GM12878 (cell line): ENCODE measurements around the gene CALN1. TPM values are rescaled to one million over a fixed set of nuclear protein-coding genes. Genes with fewer than 3 reads are reported as not detected.

ENCODE experiments used
- ATAC-seq: fragments of 200-7000 bp; cut with Tn5 transposase; 3 replicates; pipeline ENCODE4 v1.9.1; 2020; ENCODE audit warnings: mild to moderate bottlenecking, moderate library complexity
- BruUV-seq: library from RNA; stranded (reverse); fragments of 400-500 nt; replicated peaks from 2 replicates; lab custom pipeline; 2021; lab: Mats Ljungman, UMichigan
- CTCF ChIA-PET: fragments of 300-600 bp; sonication (Branson Sonifier 250); formaldehyde crosslinking; extraction: SDS; loops from one replicate; lab custom pipeline; 2021; ENCODE audit warnings: inconsistent platforms; lab: Yijun Ruan, JAX
- POLR2A ChIA-PET: fragments of 350-600 bp; formaldehyde crosslinking; extraction: SDS; loops from one replicate; lab custom pipeline; 2021; ENCODE audit warnings: inconsistent platforms; lab: Charles Lee
- RAD21 ChIA-PET: fragments of 300-600 bp; sonication (Branson Sonifier 250); formaldehyde crosslinking; loops from one replicate; lab custom pipeline; 2023; ENCODE audit warnings: antibody characterized with exemption; ENCODE audit not compliant: unreplicated experiment; lab: Charles Lee
- SMC1A ChIA-PET: fragments of 300-600 bp; sonication (Branson Sonifier 250); formaldehyde crosslinking; loops from one replicate; lab custom pipeline; 2023; ENCODE audit not compliant: unreplicated experiment, uncharacterized antibody; lab: Charles Lee
- DNase-seq: peaks from one replicate; pipeline ENCODE4 v3.0.0-alpha.2; 2011; ENCODE audit warnings: low read depth, low spot score
- FAIRE-seq: peaks from 3 replicates; lab custom pipeline; 2011; peaks lifted over from hg19 to GRCh38; lab: Jason Lieb, UNC
- H2AFZ ChIP-seq: 2 replicates; pipeline ENCODE4 v1.6.0; 2011; ENCODE audit warnings: low read depth, low read length, control low read depth; ENCODE audit not compliant: control insufficient read depth
- H3K27ac ChIP-seq: 2 replicates; pipeline ENCODE4 v1.5.1; 2011; ENCODE audit warnings: control low read depth; ENCODE audit not compliant: control insufficient read depth, insufficient read depth
- H3K27me3 ChIP-seq, 2 experiments: replicated peaks in 1 of 2; 2 replicates each; pipeline versions ENCODE4 v1.6.0 to v1.6.1; 2011; ENCODE audit warnings: low read length in 1 of 2; ENCODE audit not compliant: control insufficient read depth in 2 of 2, insufficient read depth in 2 of 2
- H3K36me3 ChIP-seq, 2 experiments: 2 replicates each; pipeline ENCODE4 v1.5.1; 2011; ENCODE audit warnings: low read length in 1 of 2; ENCODE audit not compliant: control insufficient read depth in 2 of 2, insufficient read depth in 2 of 2
- H3K4me1 ChIP-seq: 2 replicates; pipeline ENCODE4 v1.6.1; 2011; ENCODE audit warnings: mild to moderate bottlenecking, low read length, moderate library complexity, mixed read lengths; ENCODE audit not compliant: control insufficient read depth, insufficient read depth
- H3K4me2 ChIP-seq: 2 replicates; pipeline ENCODE4 v1.6.0; 2011; ENCODE audit warnings: control low read depth; ENCODE audit not compliant: control insufficient read depth, insufficient read depth
- H3K4me3 ChIP-seq: fragments of 200-600 bp; sonication (generic); 2 replicates; pipeline ENCODE4 v1.5.1; 2016
- H3K79me2 ChIP-seq: 2 replicates; pipeline ENCODE4 v1.6.0; 2011; ENCODE audit warnings: low read length; ENCODE audit not compliant: control insufficient read depth, insufficient read depth
- H3K9ac ChIP-seq: 2 replicates; pipeline ENCODE4 v1.8.0; 2011; ENCODE audit warnings: low read length, control low read depth, mixed read lengths; ENCODE audit not compliant: control insufficient read depth, insufficient read depth
- H3K9me3 ChIP-seq: replicated peaks from 3 replicates; pipeline ENCODE4 v1.5.1; 2011; ENCODE audit warnings: mild to moderate bottlenecking, low read length; ENCODE audit not compliant: control insufficient read depth, insufficient read depth
- H4K20me1 ChIP-seq: 2 replicates; pipeline ENCODE4 v1.6.0; 2011; ENCODE audit not compliant: control insufficient read depth, insufficient read depth
- CREB1 ChIP-seq: IDR thresholded peaks from 2 replicates; pipeline ENCODE4 v1.6.1; 2012; ENCODE audit warnings: low read depth, mild to moderate bottlenecking, inconsistent platforms
- CREM ChIP-seq: IDR thresholded peaks from 2 replicates; pipeline ENCODE4 v1.6.1; 2014; ENCODE audit warnings: antibody characterized with exemption, low read depth
- EP300 ChIP-seq, 2 experiments: fragments of 150-350 bp in 1 of 2; IDR thresholded peaks; 2 replicates each; pipeline ENCODE4 v1.6.1; 2011 to 2012; ENCODE audit warnings: low read depth in 2 of 2, low read length in 2 of 2, borderline replicate concordance in 1 of 2, improper control_type of control experiment in 1 of 2, inconsistent platforms in 1 of 2; ENCODE audit not compliant: control insufficient read depth in 1 of 2
- FOXK2 ChIP-seq: fragments of 450-650 bp; IDR thresholded peaks from 2 replicates; pipeline ENCODE4 v1.6.1; 2017; ENCODE audit warnings: mild to moderate bottlenecking, moderate library complexity
- GABPA ChIP-seq: IDR thresholded peaks from 2 replicates; pipeline ENCODE4 v1.6.1; 2014; ENCODE audit warnings: antibody characterized with exemption, low read depth, mild to moderate bottlenecking, inconsistent platforms
- HDAC2 ChIP-seq: fragments of 200-600 bp; sonication (generic); IDR thresholded peaks from 2 replicates; pipeline ENCODE4 v1.6.1; 2017
- IKZF1 ChIP-seq: fragments of 450-650 bp; conservative IDR thresholded peaks from 2 replicates; pipeline ENCODE4 v1.6.1; 2017; ENCODE audit warnings: antibody characterized with exemption, mild to moderate bottlenecking
- KDM1A ChIP-seq: fragments of 200-600 bp; sonication (generic); IDR thresholded peaks from 2 replicates; pipeline ENCODE4 v1.6.1; 2016; ENCODE audit warnings: borderline replicate concordance
- MEF2B ChIP-seq: fragments of 450-650 bp; IDR thresholded peaks from 2 replicates; pipeline ENCODE4 v1.6.1; 2018; ENCODE audit warnings: mild to moderate bottlenecking, moderate library complexity; ENCODE audit not compliant: partially characterized antibody, poor library complexity, severe bottlenecking
- MTA2 ChIP-seq: fragments of 450-650 bp; IDR thresholded peaks from 2 replicates; pipeline ENCODE4 v1.6.1; 2016; ENCODE audit warnings: low read depth, mild to moderate bottlenecking, moderate library complexity
- PAX8 ChIP-seq: fragments of 450-650 bp; IDR thresholded peaks from 2 replicates; pipeline ENCODE4 v1.6.1; 2017; ENCODE audit warnings: mild to moderate bottlenecking, moderate library complexity
- RAD51 ChIP-seq: fragments of 450-650 bp; IDR thresholded peaks from 2 replicates; pipeline ENCODE4 v1.6.1; 2016; ENCODE audit warnings: moderate library complexity, mild to moderate bottlenecking, inconsistent platforms
- RCOR1 ChIP-seq: conservative IDR thresholded peaks from 2 replicates; pipeline ENCODE4 v1.6.1; 2012; ENCODE audit warnings: low read depth, low read length, improper control_type of control experiment
- RELA ChIP-seq: fragments of 450-650 bp; IDR thresholded peaks from 2 replicates; pipeline ENCODE4 v1.8.0; 2014; ENCODE audit warnings: borderline replicate concordance; ENCODE audit not compliant: partially characterized antibody
- RFX5 ChIP-seq: IDR thresholded peaks from 2 replicates; pipeline ENCODE4 v1.6.1; 2011; ENCODE audit warnings: low read depth, low read length, improper control_type of control experiment
- TAF1 ChIP-seq: IDR thresholded peaks from 2 replicates; pipeline ENCODE4 v1.6.1; 2011; ENCODE audit warnings: mild to moderate bottlenecking, low read depth, low read length, borderline replicate concordance
- WGBS: methylation state at CpG from one replicate; pipeline ENCODE4 v1.1.6; 2016; ENCODE audit warnings: low lambda C conversion rate; ENCODE audit not compliant: insufficient replicate concordance, insufficient coverage; ENCODE audit errors: missing lambda C conversion rate; 5-methylcytosine and 5-hydroxymethylcytosine counted together
- in situ Hi-C: fragments of 300-500 bp; cut with MboI; formaldehyde crosslinking; loops from 9 replicates; pipeline ENCODE4 v1.14.3; 2018; ENCODE audit warnings: mixed read lengths
- intact Hi-C: fragments of 100-400 bp; cut with micrococcal nuclease; formaldehyde crosslinking; loops from one replicate; pipeline ENCODE4 v1.14.2; 2022; ENCODE audit not compliant: unreplicated experiment
- polyA plus RNA-seq, 11 experiments: library from polyadenylated mRNA; depleted of rRNA in 4 of 11; unstranded in 6 of 11; stranded (reverse) in 5 of 11; fragments of >200 nt; fragmentation: Nextera tagmentation in 4 of 11; fragmentation: Illumina TruSeq in 1 of 11; extraction: Ambion mirVana in 4 of 11; extraction: Trizol in 1 of 11; gene quantifications; 1 replicate in 1 of 11; 2 replicates in 10 of 11; pipeline versions ENCODE4 v1.2.1 to v1.2.3, GENCODE V29; 2011 to 2016; ENCODE audit warnings: inconsistent platforms in 2 of 11, missing spikeins in 2 of 11, low read depth in 1 of 11
- total RNA-seq, 4 experiments: library from RNA; depleted of rRNA in 3 of 4; stranded (reverse); fragments of >200 nt in 3 of 4; fragmentation: Illumina TruSeq in 1 of 4; extraction: Trizol in 1 of 4; gene quantifications; 2 replicates each; pipeline versions ENCODE4 v1.2.1 to v1.2.3, GENCODE V29; 2013 to 2021
- TF ChIP-seq, protein P1 (sequence below): IDR thresholded peaks from 2 replicates; pipeline ENCODE4 v1.6.1; 2012; ENCODE audit warnings: low read length, inconsistent platforms

Gene CALN1
- total and polyA plus RNA-seq, 10 of the 15 experiments (the other 5 are each of a cell fraction or from before 2014, with no cell fraction given), result 0.48 to 15.3 (median 1.6) TPM

DNA sequence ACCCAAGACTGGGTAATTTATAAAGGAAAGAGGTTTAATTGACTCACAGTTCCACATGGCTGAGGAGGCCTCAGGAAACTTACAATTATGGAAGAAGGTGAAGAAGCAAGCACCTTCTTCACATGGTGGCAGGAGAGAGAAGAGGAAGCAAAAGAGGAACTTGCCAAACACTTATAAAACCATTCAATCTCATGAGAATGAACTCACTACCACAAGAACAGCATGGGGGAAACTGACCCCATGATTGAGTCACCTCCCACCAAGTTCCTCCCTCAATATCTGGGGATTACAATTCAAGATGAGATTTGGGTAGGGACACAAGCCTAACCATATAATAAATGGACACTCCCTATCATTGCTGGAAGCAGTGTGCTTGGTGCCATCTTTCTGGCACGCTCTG, 506.3 kb downstream of the CALN1 start:
- no peaks in the 10 kb centered on the region for H4K20me1 ChIP-seq
- SMC1A ChIA-PET, result no interaction called here
- no peak for ATAC-seq
- BruUV-seq, result no TSS peak
- RAD21 ChIA-PET, result no interaction called here
- H3K4me3 ChIP-seq, result no peak overlapping the region
- H3K4me2 ChIP-seq, result no peak overlapping the region
- no peak overlapping the region for H2AFZ ChIP-seq
- no peak overlapping the region for H3K9ac ChIP-seq
- no peaks in the 10 kb centered on the region for H3K9me3 ChIP-seq
- 8% methylated on average over 1 of the region's 1 CpG for WGBS
- no peaks in the 10 kb centered on the region for H3K27me3 ChIP-seq
- TF ChIP-seq KDM1A (no peak), RAD51 (no peak), HDAC2 (no peak), RELA (no peak), IKZF1 (no peak), TAF1 (no peak), MEF2B (no peak), CREB1 (no peak), GABPA (no peak), EP300 (IDR thresholded peaks at IDR 0.05; ENCODE audit: borderline replicate concordance in 1 of 2, control insufficient read depth in 1 of 2, low read depth in 2 of 2, low read length in 2 of 2) (no peak), RFX5 (no peak), FOXK2 (no peak), PAX8 (no peak), CREM (no peak), RCOR1 (no peak), MTA2 (no peak)
- TF ChIP-seq, protein P1, sequence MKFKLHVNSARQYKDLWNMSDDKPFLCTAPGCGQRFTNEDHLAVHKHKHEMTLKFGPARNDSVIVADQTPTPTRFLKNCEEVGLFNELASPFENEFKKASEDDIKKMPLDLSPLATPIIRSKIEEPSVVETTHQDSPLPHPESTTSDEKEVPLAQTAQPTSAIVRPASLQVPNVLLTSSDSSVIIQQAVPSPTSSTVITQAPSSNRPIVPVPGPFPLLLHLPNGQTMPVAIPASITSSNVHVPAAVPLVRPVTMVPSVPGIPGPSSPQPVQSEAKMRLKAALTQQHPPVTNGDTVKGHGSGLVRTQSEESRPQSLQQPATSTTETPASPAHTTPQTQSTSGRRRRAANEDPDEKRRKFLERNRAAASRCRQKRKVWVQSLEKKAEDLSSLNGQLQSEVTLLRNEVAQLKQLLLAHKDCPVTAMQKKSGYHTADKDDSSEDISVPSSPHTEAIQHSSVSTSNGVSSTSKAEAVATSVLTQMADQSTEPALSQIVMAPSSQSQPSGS, result no peak
- no peaks in the 10 kb centered on the region for H3K79me2 ChIP-seq
- in situ Hi-C loops (no loop called here), intact Hi-C loops (no loop called here)
- H3K27ac ChIP-seq, result no peak overlapping the region
- H3K36me3 ChIP-seq, result no peaks in the 10 kb centered on the region
- CTCF ChIA-PET, result no interaction called here
- POLR2A ChIA-PET, result no interaction called here
- no peak for DNase-seq
- no peak for FAIRE-seq
- no peaks in the 10 kb centered on the region for H3K4me1 ChIP-seq
